MM.1S (cell line): ENCODE measurements around the gene BRINP1.

ENCODE experiments used
- EZH2 ChIP-seq: fragments of 300-600 bp; sonication (generic); optimal IDR thresholded peaks from 2 replicates; pipeline ENCODE3; 2017; ENCODE audit warnings: low read depth, mild to moderate bottlenecking, antibody characterized with exemption, low read length, mixed read lengths
- TF ChIP-seq, protein P1 (sequence below): fragments of 300-600 bp; sonication (generic); IDR thresholded peaks from 2 replicates; pipeline ENCODE4 v1.5.1; 2016; ENCODE audit warnings: antibody characterized with exemption, low read length, mixed read lengths

DNA sequence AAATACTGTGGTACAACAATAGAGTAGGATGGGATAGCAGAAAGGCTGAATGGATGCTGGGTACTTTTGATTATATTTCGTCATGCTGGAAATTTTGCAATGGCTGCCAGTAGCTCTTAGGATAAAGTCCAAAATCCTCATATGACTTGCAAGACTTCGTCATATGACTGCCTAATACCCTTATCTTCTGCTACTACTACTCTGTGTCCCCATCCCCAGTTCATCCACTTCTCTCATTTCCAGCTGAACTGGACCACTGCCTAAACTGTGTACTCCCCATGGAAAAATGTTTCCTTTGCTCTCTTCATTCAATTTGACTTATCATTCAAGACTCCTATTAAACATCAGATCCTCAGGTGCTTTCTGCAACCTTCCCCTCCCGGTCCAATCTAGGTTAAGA is 212.9 kb downstream of the BRINP1 start:
- TF ChIP-seq, protein P1, sequence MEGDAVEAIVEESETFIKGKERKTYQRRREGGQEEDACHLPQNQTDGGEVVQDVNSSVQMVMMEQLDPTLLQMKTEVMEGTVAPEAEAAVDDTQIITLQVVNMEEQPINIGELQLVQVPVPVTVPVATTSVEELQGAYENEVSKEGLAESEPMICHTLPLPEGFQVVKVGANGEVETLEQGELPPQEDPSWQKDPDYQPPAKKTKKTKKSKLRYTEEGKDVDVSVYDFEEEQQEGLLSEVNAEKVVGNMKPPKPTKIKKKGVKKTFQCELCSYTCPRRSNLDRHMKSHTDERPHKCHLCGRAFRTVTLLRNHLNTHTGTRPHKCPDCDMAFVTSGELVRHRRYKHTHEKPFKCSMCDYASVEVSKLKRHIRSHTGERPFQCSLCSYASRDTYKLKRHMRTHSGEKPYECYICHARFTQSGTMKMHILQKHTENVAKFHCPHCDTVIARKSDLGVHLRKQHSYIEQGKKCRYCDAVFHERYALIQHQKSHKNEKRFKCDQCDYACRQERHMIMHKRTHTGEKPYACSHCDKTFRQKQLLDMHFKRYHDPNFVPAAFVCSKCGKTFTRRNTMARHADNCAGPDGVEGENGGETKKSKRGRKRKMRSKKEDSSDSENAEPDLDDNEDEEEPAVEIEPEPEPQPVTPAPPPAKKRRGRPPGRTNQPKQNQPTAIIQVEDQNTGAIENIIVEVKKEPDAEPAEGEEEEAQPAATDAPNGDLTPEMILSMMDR = no peak
- no peak for TF ChIP-seq EZH2
